Lung (tissue), 12 donors: ENCODE data around the gene GLB1L2. TPM values are rescaled to one million over a fixed set of nuclear protein-coding genes. Genes with fewer than 3 reads are reported as not detected.
A peak's percentile ranks its signal among the peaks of the same experiment; 100 is the strongest.

Source experiments
- ATAC-seq: fragments of 200-7000 bp; cut with Tn5 transposase; one replicate; pipeline ENCODE4 v1.9.1; 2020; ENCODE audit warnings: moderate number of reproducible peaks; ENCODE audit not compliant: insufficient read depth, low FRiP score
- DNase-seq, 3 donors: peaks; one replicate each; pipeline ENCODE4 v3.0.0-alpha.2; 2013 to 2017
- H3K27ac ChIP-seq, 2 donors: one replicate each; pipeline ENCODE4 v1.5.1; 2013; ENCODE audit warnings: mild to moderate bottlenecking in 2 of 2, moderate library complexity in 2 of 2, control low read depth in 1 of 2, inconsistent platforms in 1 of 2, low read depth in 1 of 2, low read length in 1 of 2
- H3K27me3 ChIP-seq, 3 donors: one replicate each; pipeline ENCODE4 v1.5.1; 2013; ENCODE audit warnings: low read length in 2 of 3; ENCODE audit not compliant: control insufficient read depth in 3 of 3, insufficient read depth in 3 of 3
- H3K36me3 ChIP-seq, 4 donors: one replicate each; pipeline ENCODE4 v1.5.1; 2013; ENCODE audit warnings: low read length in 4 of 4, mild to moderate bottlenecking in 1 of 4, moderate library complexity in 1 of 4; ENCODE audit not compliant: control insufficient read depth in 4 of 4, insufficient read depth in 4 of 4
- H3K4me1 ChIP-seq, 5 donors: one replicate each; pipeline ENCODE4 v1.5.1; 2013; ENCODE audit warnings: low read length in 5 of 5, mild to moderate bottlenecking in 2 of 5, moderate library complexity in 1 of 5; ENCODE audit not compliant: control insufficient read depth in 5 of 5, insufficient read depth in 5 of 5
- H3K4me3 ChIP-seq: one replicate; pipeline ENCODE4 v1.5.1; 2013; ENCODE audit warnings: mild to moderate bottlenecking, control low read depth, moderate library complexity
- H3K9ac ChIP-seq, 2 donors: one replicate each; pipeline ENCODE4 v1.5.1; 2013; ENCODE audit warnings: low read length in 2 of 2, control low read depth in 1 of 2; ENCODE audit not compliant: insufficient read depth in 1 of 2
- H3K9me3 ChIP-seq, 4 donors: one replicate each; pipeline ENCODE4 v1.5.1; 2013; ENCODE audit warnings: low read length in 3 of 4, mild to moderate bottlenecking in 1 of 4, moderate library complexity in 1 of 4; ENCODE audit not compliant: control insufficient read depth in 4 of 4, insufficient read depth in 3 of 4
- CTCF ChIP-seq: IDR thresholded peaks from 2 replicates; pipeline ENCODE4 v1.5.1; 2012; ENCODE audit warnings: mild to moderate bottlenecking; ENCODE audit errors: control extremely low read depth, extremely low read depth
- WGBS, 2 donors: extraction: QIAGEN DNeasy Blood & Tissue Kit; methylation state at CpG; one replicate each; pipeline ENCODE4 v1.1.7; 2013; 5-methylcytosine and 5-hydroxymethylcytosine counted together
- polyA plus RNA-seq, 2 donors: library from polyadenylated mRNA; stranded (reverse); fragments of 200-250 nt; gene quantifications; one replicate each; pipeline ENCODE4 v1.2.1, GENCODE V29; 2013
- total RNA-seq, 2 donors: library from RNA; depleted of rRNA in 1 of 2; stranded (reverse); fragments of >200 nt in 1 of 2; gene quantifications; one replicate each; pipeline ENCODE4 v1.2.1, GENCODE V29; 2014 to 2021
- donor health status: control.
- donor health status: control.
- donor health status: Bipolar disorder and iron deficiency.
- donor health status: healthy.
- donor health status: DM: yes; HTN: yes; CAD: no.

Gene GLB1L2
- total and polyA plus RNA-seq, 4 donors = 7.1 to 13.6 (median 9.3) TPM

DNA sequence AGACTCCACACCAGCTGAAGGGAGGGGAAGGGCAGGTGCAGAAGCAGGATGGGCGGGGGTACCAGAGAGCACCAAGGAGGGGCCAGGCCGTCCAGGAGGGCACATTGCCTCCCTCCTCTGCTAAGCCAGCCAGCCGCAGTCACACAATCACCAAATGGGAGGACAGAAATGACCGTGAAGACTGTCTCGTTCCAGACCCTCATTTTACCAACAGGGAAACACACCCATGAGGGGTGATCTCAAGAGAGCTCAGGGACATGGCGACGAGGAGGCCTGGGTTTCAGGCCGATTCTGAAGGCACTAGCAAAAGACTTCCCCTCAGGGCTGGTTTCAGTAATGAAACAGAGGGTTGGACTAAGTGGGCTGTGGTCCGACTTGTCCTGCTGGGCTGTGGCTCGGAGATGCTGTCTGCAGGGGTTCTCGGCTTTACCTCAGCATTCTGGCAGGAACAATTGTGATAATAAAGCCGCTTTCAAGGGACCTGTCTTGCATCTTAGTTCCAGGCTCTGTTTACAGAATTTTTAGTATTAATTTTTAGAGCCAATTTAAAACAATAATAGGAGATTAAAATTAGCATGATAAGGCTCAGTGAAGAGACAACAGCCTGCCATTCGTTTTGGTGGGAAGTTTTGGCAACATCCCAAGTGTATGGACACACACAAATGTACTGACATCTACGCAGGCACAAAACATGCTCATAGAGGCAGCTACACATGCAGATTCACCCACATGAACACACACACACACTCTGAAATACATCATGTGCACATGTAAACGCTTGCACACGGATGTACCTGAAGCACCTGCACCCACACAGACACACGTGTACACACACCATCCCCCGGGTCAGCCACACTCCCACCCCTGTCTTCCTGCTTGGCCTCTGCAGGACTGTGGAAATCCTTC, 82.3 kb downstream of the GLB1L2 start:
- peaks cover 0 to 5% (median 0%) of the 10 kb centered on the region in 4 donors for H3K9me3 ChIP-seq
- no peak overlapping the region for H3K27ac ChIP-seq
- ATAC-seq (no peak), DNase-seq (no peak)
- WGBS, 2 donors = 34 to 38% methylated on average over 18 of the region's 18 CpGs
- peaks cover 0 to 6% (median 0%) of the 10 kb centered on the region in 5 donors for H3K4me1 ChIP-seq
- H3K9ac ChIP-seq = no peak overlapping the region
- no peak for TF ChIP-seq CTCF
- H3K4me3 ChIP-seq = no peak overlapping the region
- peaks cover 4 to 66% (median 47%) of the 10 kb centered on the region in 3 donors for H3K27me3 ChIP-seq
- H3K36me3 ChIP-seq = no peaks in the 10 kb centered on the region

DNA sequence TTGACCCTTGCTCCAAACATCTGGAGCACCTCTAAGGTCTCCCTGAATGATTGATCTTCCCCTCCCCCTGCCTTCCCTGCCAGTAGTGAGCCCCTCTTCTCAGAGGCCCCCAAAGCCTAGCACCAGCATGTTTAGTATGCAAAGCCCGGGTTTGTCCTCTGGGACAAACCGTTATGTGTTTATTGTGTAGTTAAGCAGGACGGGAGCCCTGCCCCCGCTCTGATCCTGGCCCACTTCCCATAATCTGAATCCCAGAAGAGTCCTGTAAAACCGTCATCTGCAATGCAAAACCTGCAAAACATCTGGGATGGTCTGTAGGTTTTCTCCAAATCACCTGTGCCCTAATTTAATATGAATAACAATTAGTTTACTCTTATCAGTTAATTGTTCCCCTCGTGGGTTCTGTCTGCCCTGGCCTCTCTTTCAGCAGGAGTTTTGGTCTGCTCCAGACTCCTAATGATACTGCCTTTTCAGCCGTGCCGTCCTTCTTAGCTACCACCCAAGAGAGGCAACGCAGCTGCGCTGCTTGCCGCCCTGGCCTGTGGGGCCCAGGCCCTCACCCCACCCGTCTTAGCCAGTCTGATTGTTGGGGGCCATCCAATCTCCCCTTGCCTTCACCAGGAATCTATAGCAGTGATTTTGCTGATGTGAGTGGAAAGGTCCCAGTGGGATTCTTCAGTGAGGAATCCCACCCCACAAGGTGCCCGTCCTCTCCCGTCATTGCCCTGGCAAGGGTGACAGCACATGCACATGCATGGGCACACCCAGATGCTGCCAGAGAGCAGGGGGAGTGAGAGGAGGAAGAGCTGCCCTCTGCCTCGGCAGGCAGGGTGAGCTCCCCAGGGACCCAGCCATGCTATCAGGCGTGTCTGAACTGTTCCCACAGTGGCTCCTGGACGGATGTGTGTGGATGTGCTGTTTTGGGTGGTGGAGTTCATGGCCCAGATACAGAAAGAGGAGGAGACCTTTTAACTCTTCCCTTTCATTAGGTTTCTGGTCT, 83.3 kb downstream of the GLB1L2 start:
- peaks cover 0 to 6% (median 0%) of the 10 kb centered on the region in 5 donors for H3K4me1 ChIP-seq
- ATAC-seq = no peak
- no peak overlapping the region for H3K9ac ChIP-seq
- 29 to 38% methylated on average over 17 of the region's 17 CpGs for WGBS, 2 donors
- no peak for TF ChIP-seq CTCF
- peak in 2 of 3 donors; percentile 2 to 4 for DNase-seq
- no peaks in the 10 kb centered on the region for H3K36me3 ChIP-seq
- H3K27ac ChIP-seq = no peak overlapping the region
- H3K9me3 ChIP-seq = peaks cover 0 to 5% (median 0%) of the 10 kb centered on the region in 4 donors
- peaks cover 4 to 57% (median 42%) of the 10 kb centered on the region in 3 donors for H3K27me3 ChIP-seq
- H3K4me3 ChIP-seq = no peak overlapping the region

DNA sequence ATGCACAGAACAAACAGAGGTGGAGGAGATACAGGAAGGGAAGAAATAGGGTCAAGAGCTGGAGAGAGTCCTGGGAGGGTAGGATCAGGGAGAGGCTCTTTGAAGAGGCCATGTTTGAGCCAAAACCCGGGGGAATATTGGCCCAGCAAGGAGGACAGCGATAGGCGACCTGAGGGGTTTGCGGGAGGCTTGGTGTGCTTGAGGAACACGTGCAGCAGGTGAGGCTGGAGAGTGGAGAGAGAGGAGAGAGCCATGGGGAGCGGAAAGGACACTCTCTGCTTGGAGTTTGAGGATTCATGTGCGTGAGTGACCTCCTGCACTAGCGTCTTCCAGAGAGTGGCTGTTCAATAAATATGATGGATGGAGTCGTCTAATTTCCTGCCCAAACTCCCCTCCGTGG, 84.9 kb downstream of the GLB1L2 start:
- H3K4me1 ChIP-seq = peaks cover 0 to 2% (median 0%) of the 10 kb centered on the region in 5 donors
- DNase-seq (no peak), ATAC-seq (no peak)
- peaks cover 0 to 2% (median 0%) of the 10 kb centered on the region in 4 donors for H3K9me3 ChIP-seq
- H3K9ac ChIP-seq = no peak overlapping the region
- peaks cover 4 to 45% (median 29%) of the 10 kb centered on the region in 3 donors for H3K27me3 ChIP-seq
- no peak for TF ChIP-seq CTCF
- no peaks in the 10 kb centered on the region for H3K36me3 ChIP-seq
- WGBS, 2 donors = 74 to 79% methylated on average over 10 of the region's 10 CpGs
- H3K27ac ChIP-seq = no peak overlapping the region
- no peak overlapping the region for H3K4me3 ChIP-seq
